ENCODE measurements around the gene SYT8.

GRCh38 chr11:1847926-1848639 is 13.3 kb downstream of the SYT8 start:
- TF ChIP-seq CTCF (IDR thresholded peaks at IDR 0.05) (no peak), EZH2 (IDR thresholded peaks at IDR 0.05; ENCODE audit: borderline replicate concordance, insufficient read depth, low read depth, low read length, poor library complexity, severe bottlenecking) (no peak)

Measured in B cell (primary cell).